HCT116 (cell line): ENCODE data around the gene XPNPEP2. TPM values are rescaled to one million over a fixed set of nuclear protein-coding genes. Genes with fewer than 3 reads are reported as not detected.

Experiments used
- ATAC-seq: fragments of 200-7000 bp; cut with Tn5 transposase; 2 replicates; pipeline ENCODE4 v1.9.1; 2020; ENCODE audit warnings: mild to moderate bottlenecking, moderate library complexity
- BruUV-seq: library from RNA; stranded (reverse); fragments of 400-500 nt; replicated peaks from 2 replicates; lab custom pipeline; 2021; lab: Mats Ljungman, UMichigan
- CTCF ChIA-PET: fragments of 300-600 bp; sonication (Branson Sonifier 250); formaldehyde crosslinking; loops from one replicate; lab custom pipeline; 2021; ENCODE audit warnings: antibody characterized with exemption; lab: Charles Lee
- POLR2A ChIA-PET: fragments of 300-600, 350-600 bp; sonication (Branson Sonifier 250); formaldehyde crosslinking; loops from one replicate; lab custom pipeline; 2021; ENCODE audit warnings: antibody characterized with exemption; lab: Charles Lee
- RAD21 ChIA-PET, 2 experiments: fragments of 300-600 bp; sonication (Branson Sonifier 250); formaldehyde crosslinking; loops; one replicate each; lab custom pipeline; 2023; ENCODE audit warnings: low total read pairs in 2 of 2; ENCODE audit not compliant: uncharacterized antibody in 2 of 2, unreplicated experiment in 2 of 2, low non-redundant PET in 1 of 2; lab: Charles Lee
- DNase-seq: peaks from one replicate; pipeline ENCODE4 v3.0.0-alpha.2; 2010; ENCODE audit warnings: low read depth, low spot score
- H2AFZ ChIP-seq: fragments of 200-600 bp; shearing (Covaris generic), sonication (generic); 2 replicates; pipeline ENCODE4 v1.6.1; 2017; ENCODE audit warnings: low read depth, mixed run types, mixed read lengths, antibody characterized with exemption, low read length; ENCODE audit not compliant: poor library complexity, severe bottlenecking
- H3K27ac ChIP-seq: 2 replicates; pipeline ENCODE4 v1.5.1; 2012; ENCODE audit warnings: low read depth, low read length
- H3K27me3 ChIP-seq: fragments of 200-600 bp; sonication (generic); 2 replicates; pipeline ENCODE4 v1.6.1; 2016; ENCODE audit warnings: mixed run types, low read length, mixed read lengths; ENCODE audit not compliant: insufficient read depth
- H3K36me3 ChIP-seq, 2 experiments: fragments of 200-500 bp in 1 of 2; fragments of 200-600 bp in 1 of 2; sonication (Bioruptor generic) in 1 of 2; sonication (generic) in 1 of 2; 2 replicates each; pipeline versions ENCODE4 v1.5.1 to v1.6.1; 2014 to 2016; ENCODE audit warnings: low read length in 2 of 2, inconsistent platforms in 1 of 2, mixed read lengths in 1 of 2, mixed run types in 1 of 2; ENCODE audit not compliant: insufficient read depth in 2 of 2, control insufficient read depth in 1 of 2
- H3K4me1 ChIP-seq, 2 experiments: fragments of 200-600 bp in 1 of 2; sonication (generic) in 1 of 2; 2 replicates each; pipeline versions ENCODE4 v1.5.1 to v1.6.1; 2012 to 2017; ENCODE audit warnings: low read length in 2 of 2, inconsistent platforms in 1 of 2, mild to moderate bottlenecking in 1 of 2, mixed read lengths in 1 of 2, mixed run types in 1 of 2, moderate library complexity in 1 of 2; ENCODE audit not compliant: insufficient read depth in 2 of 2, control insufficient read depth in 1 of 2
- H3K4me2 ChIP-seq: fragments of 200-600 bp; sonication (generic); 2 replicates; pipeline ENCODE4 v1.6.1; 2017; ENCODE audit warnings: mixed run types, low read length, mixed read lengths
- H3K4me3 ChIP-seq, 2 experiments: fragments of 200-600 bp in 1 of 2; sonication (generic) in 1 of 2; replicated peaks in 1 of 2; 2 replicates each; pipeline ENCODE4 v1.5.1; 2011 to 2016; ENCODE audit warnings: low read length in 2 of 2, control low read depth in 1 of 2, low read depth in 1 of 2, mild to moderate bottlenecking in 1 of 2, mixed read lengths in 1 of 2, mixed run types in 1 of 2
- H3K79me2 ChIP-seq: fragments of 200-600 bp; sonication (generic); 2 replicates; pipeline ENCODE4 v1.6.1; 2017; ENCODE audit warnings: mild to moderate bottlenecking, mixed run types, low read length, moderate library complexity, mixed read lengths; ENCODE audit not compliant: insufficient read depth
- H3K9ac ChIP-seq: fragments of 200-600 bp; sonication (generic); 2 replicates; pipeline ENCODE4 v1.6.1; 2016; ENCODE audit warnings: low read length, mixed read lengths
- H3K9me2 ChIP-seq: fragments of 200-600 bp; sonication (generic), shearing (Covaris generic); 2 replicates; pipeline ENCODE4 v1.6.1; 2017; ENCODE audit warnings: mixed run types, mild to moderate bottlenecking, moderate library complexity; ENCODE audit not compliant: insufficient read depth
- H3K9me3 ChIP-seq, 2 experiments: fragments of 200-500 bp in 1 of 2; fragments of 200-600 bp in 1 of 2; sonication (Bioruptor generic) in 1 of 2; sonication (generic) in 1 of 2; 2 replicates each; pipeline ENCODE4 v1.6.1; 2014 to 2017; ENCODE audit warnings: low read length in 2 of 2, mixed read lengths in 2 of 2, inconsistent platforms in 1 of 2, low read depth in 1 of 2, mild to moderate bottlenecking in 1 of 2, mixed run types in 1 of 2, moderate library complexity in 1 of 2; ENCODE audit not compliant: control insufficient read depth in 1 of 2, insufficient read depth in 1 of 2
- H4K20me1 ChIP-seq: fragments of 200-600 bp; sonication (generic), shearing (Covaris generic); 2 replicates; pipeline ENCODE4 v1.6.1; 2017; ENCODE audit warnings: mixed run types, mild to moderate bottlenecking, moderate library complexity; ENCODE audit not compliant: insufficient read depth
- ATF3 ChIP-seq: IDR thresholded peaks from 2 replicates; pipeline ENCODE4 v1.6.1; 2012
- CBX3 ChIP-seq: IDR thresholded peaks from 2 replicates; pipeline ENCODE4 v1.6.1; 2012; ENCODE audit warnings: low read depth
- CTCF ChIP-seq, 3 experiments: fragments of 200-600 bp in 1 of 3; sonication (generic) in 1 of 3; IDR thresholded peaks in 2 of 3; conservative IDR thresholded peaks in 1 of 3; 2 replicates each; pipeline ENCODE4 v1.5.1; 2012 to 2017; ENCODE audit warnings: low read depth in 2 of 3, low read length in 2 of 3, antibody characterized with exemption in 1 of 3, borderline replicate concordance in 1 of 3, control low read depth in 1 of 3, mild to moderate bottlenecking in 1 of 3, mixed read lengths in 1 of 3, mixed run types in 1 of 3, moderate library complexity in 1 of 3; ENCODE audit not compliant: insufficient read depth in 1 of 3
- ELF1 ChIP-seq: IDR thresholded peaks from 2 replicates; pipeline ENCODE4 v1.6.1; 2012; ENCODE audit warnings: low read depth, borderline replicate concordance
- EZH2 ChIP-seq: fragments of 200-600 bp; sonication (generic); IDR thresholded peaks from 2 replicates; pipeline ENCODE4 v1.6.1; 2017; ENCODE audit warnings: antibody characterized with exemption, mixed run types
- EZH2phosphoT487 ChIP-seq: fragments of 200-600 bp; IDR thresholded peaks from 2 replicates; pipeline ENCODE4 v1.6.1; 2018; ENCODE audit warnings: antibody characterized with exemption, borderline replicate concordance
- MAX ChIP-seq: IDR thresholded peaks from 2 replicates; pipeline ENCODE4 v1.6.1; 2012
- POLR2A ChIP-seq: IDR thresholded peaks from 2 replicates; pipeline ENCODE4 v1.7.0; 2011; ENCODE audit warnings: borderline replicate concordance; ENCODE audit not compliant: insufficient read depth, insufficient read length; ENCODE audit errors: extremely low read depth
- POLR2AphosphoS5 ChIP-seq: IDR thresholded peaks from 2 replicates; pipeline ENCODE4 v1.6.1; 2011; ENCODE audit warnings: mild to moderate bottlenecking, low read depth, low read length, moderate library complexity
- RAD21 ChIP-seq: IDR thresholded peaks from 2 replicates; pipeline ENCODE4 v1.6.1; 2012; ENCODE audit warnings: low read depth, mild to moderate bottlenecking
- SIN3A ChIP-seq: IDR thresholded peaks from 2 replicates; pipeline ENCODE4 v1.6.1; 2012; ENCODE audit warnings: low read depth
- SP1 ChIP-seq: IDR thresholded peaks from 2 replicates; pipeline ENCODE4 v1.6.1; 2012; ENCODE audit warnings: low read depth
- SRF ChIP-seq: IDR thresholded peaks from 2 replicates; pipeline ENCODE4 v1.6.1; 2012; ENCODE audit warnings: low read depth
- TCF7L2 ChIP-seq: IDR thresholded peaks from 2 replicates; pipeline ENCODE4 v1.7.0; 2011; ENCODE audit warnings: borderline replicate concordance, inconsistent platforms; ENCODE audit not compliant: insufficient read depth, insufficient read length; ENCODE audit errors: extremely low read depth
- ZFX ChIP-seq: fragments of 450-650 bp; IDR thresholded peaks from 2 replicates; pipeline ENCODE4 v1.6.1; 2017
- ZNF274 ChIP-seq: fragments of 200-500 bp; sonication (Bioruptor generic); IDR thresholded peaks from 2 replicates; pipeline ENCODE4 v1.6.1; 2014; ENCODE audit warnings: mild to moderate bottlenecking, low read depth, low read length, inconsistent platforms
- intact Hi-C: fragments of 100-400 bp; cut with micrococcal nuclease; formaldehyde crosslinking; loops from 2 replicates; pipeline ENCODE4 v1.10.0; 2022
- total RNA-seq: library from RNA; stranded (reverse); gene quantifications from one replicate; pipeline ENCODE4 v1.2.1, GENCODE V29; 2021; ENCODE audit not compliant: unreplicated experiment

Gene XPNPEP2
- total RNA-seq, 1 experiment from 2014 or later = not detected

GRCh38 chrX:129762448-129762847, 23.7 kb downstream of the XPNPEP2 start:
- intact Hi-C loops = no loop called here
- CTCF ChIA-PET = no interaction called here

GRCh38 chrX:129763666-129764065, 24.9 kb downstream of the XPNPEP2 start:
- no peak overlapping the region for H3K4me2 ChIP-seq

More at GRCh38 chrX:129762448-129762847, 23.7 kb downstream of the XPNPEP2 start:
- ChIA-PET RAD21 (no interaction called here), POLR2A (no interaction called here)
- H3K9ac ChIP-seq = no peak overlapping the region
- no peak for ATAC-seq
- no peak overlapping the region for H2AFZ ChIP-seq
- no peaks in the 10 kb centered on the region for H3K9me3 ChIP-seq
- no peak overlapping the region for H3K4me2 ChIP-seq
- no peaks in the 10 kb centered on the region for H3K9me2 ChIP-seq
- no peaks in the 10 kb centered on the region for H4K20me1 ChIP-seq
- BruUV-seq = no TSS peak
- H3K27ac ChIP-seq = no peak overlapping the region
- H3K4me1 ChIP-seq = peaks cover 0 to 5% of the 10 kb centered on the region in 2 experiments; a peak in 1 of 4 replicates
- TF ChIP-seq ZNF274 = no peak
- no peak for TF ChIP-seq TCF7L2
- TF ChIP-seq ELF1 = no peak
- TF ChIP-seq SRF = no peak
- TF ChIP-seq SIN3A = no peak
- no peaks in the 10 kb centered on the region for H3K27me3 ChIP-seq
- no peaks in the 10 kb centered on the region for H3K36me3 ChIP-seq
- H3K79me2 ChIP-seq = no peaks in the 10 kb centered on the region
- DNase-seq = no peak
- no peak overlapping the region for H3K4me3 ChIP-seq

More at GRCh38 chrX:129763666-129764065, 24.9 kb downstream of the XPNPEP2 start:
- ChIA-PET RAD21 (no interaction called here), POLR2A (no interaction called here)
- Histone ChIP-seq H3K36me3 (no peaks in the 10 kb centered on the region), H3K27me3 (no peaks in the 10 kb centered on the region), H3K79me2 (no peaks in the 10 kb centered on the region), H3K27ac (no peak overlapping the region), H2AFZ (no peak overlapping the region), H3K9me2 (no peaks in the 10 kb centered on the region)
- intact Hi-C loops = no loop called here
- no TSS peak for BruUV-seq
- no peak for ATAC-seq
- TF ChIP-seq EZH2 = no peak
- no peak for TF ChIP-seq CTCF (IDR thresholded peaks at IDR 0.05 in 2 of 3, conservative IDR thresholded peaks at IDR 0.05 in 1 of 3; ENCODE audit: borderline replicate concordance in 1 of 3, insufficient read depth in 1 of 3, low read depth in 2 of 3, low read length in 2 of 3)
- TF ChIP-seq ZFX = no peak
- no peak for TF ChIP-seq MAX
- TF ChIP-seq SP1 = no peak
- no peak for TF ChIP-seq CBX3
- TF ChIP-seq SRF = no peak
- TF ChIP-seq SIN3A = no peak
- TF ChIP-seq POLR2A = no peak
- TF ChIP-seq TCF7L2 = no peak
- no peak for TF ChIP-seq RAD21
- no peak for TF ChIP-seq ATF3
- TF ChIP-seq POLR2AphosphoS5 = no peak
- TF ChIP-seq EZH2phosphoT487 = no peak
- TF ChIP-seq, all 23 proteins: peak for 0
- Histone ChIP-seq H4K20me1 (no peaks in the 10 kb centered on the region), H3K4me3 (no peak overlapping the region), H3K4me1 (no peaks in the 10 kb centered on the region), H3K9ac (no peak overlapping the region), H3K9me3 (no peaks in the 10 kb centered on the region)
- CTCF ChIA-PET = interaction anchor here (1.3 kb wide), 1 partner anchor 17 kb away, joined by 3 read pairs; no protein-coding TSS in a partner anchor
- DNase-seq = no peak
